Activated naive CD4-positive, alpha-beta T cell (primary cell): Measurements from ENCODE around the gene MAN1C1.
A peak's percentile ranks its signal among the peaks of the same experiment; 100 is the strongest.

ENCODE experiments used
- DNase-seq, 4 experiments: peaks; one replicate each; lab custom pipeline; 2025; lab: John Stamatoyannopoulos, UW

MAN1C1 gene

GRCh38 chr1:25765136-25765922 is 148.7 kb downstream of the MAN1C1 start:
- no peak for DNase-seq

- DNase-seq = no peak
Observed at GRCh38 chr1:25765923-25766589, 149.5 kb downstream of the MAN1C1 start.

DNA sequence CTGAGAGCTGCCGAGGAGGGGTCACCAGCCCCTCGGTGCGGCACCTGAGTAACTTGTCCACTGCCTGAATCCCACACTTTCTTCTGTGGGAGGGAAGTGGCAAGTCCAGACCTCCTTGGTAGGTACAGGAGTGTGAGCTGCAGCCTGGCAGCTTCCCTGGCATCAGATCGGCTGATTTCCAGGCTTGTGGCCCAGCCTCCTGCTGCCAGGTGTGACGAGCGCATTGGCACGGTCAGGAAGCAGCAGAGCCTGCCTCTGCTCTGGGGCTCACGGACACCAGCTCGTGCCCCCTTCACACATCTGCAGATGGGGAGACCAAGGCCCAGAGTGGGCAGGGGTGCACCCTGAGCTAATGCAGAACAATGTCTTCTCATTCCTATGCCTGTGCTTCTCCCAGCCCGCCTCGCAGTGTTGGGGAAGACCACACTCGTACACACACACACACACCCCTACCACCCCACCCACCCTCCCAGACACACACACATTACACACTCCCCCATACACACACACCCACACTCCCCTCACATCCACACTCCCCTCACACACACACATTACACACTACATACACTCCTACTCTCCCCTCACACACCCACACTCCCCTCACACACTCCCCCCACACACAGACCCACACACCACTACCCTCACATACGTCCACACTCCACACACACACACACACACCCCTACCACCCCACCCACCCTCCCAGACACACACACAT is 150.3 kb downstream of the MAN1C1 start:
- no peak for DNase-seq

DNA sequence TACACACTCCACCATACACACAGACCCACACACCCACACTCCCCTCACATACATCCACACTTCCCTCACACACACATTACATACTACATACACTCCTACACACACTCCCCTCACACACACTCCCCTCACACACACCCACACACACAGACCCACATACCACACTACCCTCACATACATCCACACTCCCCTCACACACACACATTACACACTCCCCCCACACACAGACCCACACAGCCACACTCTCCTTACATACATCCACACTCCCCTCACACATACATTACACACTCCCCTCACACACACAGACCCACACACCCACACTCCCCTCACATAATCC is 150.8 kb downstream of the MAN1C1 start:
- no peak for DNase-seq

DNA sequence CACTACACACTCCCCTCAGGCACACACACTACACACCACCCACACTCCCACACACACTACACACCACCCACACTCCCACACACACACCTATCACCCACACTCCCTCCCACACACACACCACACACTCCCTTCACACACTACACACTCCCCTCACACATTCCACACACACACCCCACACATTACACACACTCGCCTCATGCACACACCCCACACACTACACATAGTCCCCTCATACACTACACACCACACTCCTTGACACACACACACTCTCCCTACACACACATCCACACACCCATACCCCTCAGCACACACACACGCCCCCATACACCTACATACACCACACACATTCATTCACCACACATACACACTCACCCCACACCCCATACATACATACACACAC is 152.4 kb downstream of the MAN1C1 start:
- DNase-seq = no peak

- no peak for DNase-seq
Observed at GRCh38 chr1:25769625-25770383, 153.2 kb downstream of the MAN1C1 start.

DNA sequence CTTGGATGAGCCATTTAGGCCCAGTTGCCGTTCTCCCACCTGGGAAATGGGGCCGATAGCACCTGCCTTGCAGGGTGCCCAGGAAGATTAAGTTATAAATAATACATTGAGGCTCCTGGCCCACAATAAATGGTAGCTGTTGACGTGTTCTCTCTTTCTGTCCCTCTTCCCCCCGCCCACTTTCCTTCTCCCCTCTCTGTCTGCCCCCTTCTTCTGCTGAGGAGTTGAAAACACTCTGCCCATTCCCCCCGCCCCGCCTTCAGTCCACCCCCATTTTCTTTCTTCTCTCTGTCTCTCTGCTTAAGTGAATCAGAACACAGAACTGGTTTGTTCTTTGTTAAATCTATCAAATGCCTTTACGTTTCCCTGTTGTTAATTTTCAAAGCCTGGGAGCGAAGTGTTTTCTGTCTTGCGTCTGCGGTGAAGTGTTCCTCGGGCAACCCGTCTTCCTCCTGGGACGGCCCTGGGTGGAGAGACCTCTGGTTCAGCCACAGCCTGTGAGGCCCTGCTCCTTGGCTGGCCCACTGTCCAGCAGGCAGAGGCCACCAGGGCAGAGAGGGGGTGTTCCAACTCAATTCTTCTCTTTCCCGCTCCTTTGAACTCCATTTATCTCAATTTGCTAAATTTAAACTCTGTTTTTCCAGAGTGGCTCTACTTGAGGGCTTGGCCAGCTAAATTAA is 154.1 kb downstream of the MAN1C1 start:
- no peak for DNase-seq

DNA sequence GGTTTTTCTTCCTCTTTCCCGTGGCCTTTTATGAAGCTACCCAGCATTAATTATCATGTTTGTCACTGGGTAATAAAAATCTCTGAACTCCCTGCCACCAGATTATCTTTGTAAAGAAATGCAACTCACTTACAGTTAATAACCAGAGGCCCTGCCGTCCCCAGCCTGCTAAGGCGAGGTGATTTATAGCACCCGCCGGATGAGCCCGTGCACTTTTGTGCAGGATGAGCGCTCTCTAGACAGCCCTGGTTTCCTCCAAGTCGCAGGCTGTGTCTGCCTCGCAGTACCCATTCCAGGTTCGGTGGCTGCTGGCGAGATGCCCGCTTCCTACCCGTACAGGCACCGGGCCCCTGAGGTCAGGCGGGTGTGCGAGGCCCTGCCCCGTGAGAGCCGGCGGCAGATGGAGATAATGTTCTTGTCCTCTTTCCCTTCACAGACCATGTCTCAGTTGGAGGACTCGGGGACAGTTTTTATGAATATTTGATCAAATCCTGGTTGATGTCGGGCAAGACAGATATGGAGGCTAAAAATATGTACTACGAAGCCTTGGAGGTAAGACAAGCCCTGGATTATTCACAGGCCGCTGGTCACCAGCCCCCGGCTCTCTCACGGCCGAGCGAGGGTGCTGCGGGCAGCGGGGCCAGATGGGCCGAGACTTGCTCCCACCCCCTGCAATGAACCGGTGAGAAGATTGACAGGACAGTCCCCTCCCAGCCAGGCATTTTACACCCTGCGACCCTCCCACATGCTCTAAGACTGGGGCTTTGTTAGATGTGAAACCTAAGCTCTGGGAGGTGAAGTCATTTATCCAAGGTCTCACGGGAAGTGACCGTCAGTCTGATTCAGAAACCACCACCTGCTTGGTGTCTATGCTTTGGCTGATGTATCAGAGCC is 154.9 kb downstream of the MAN1C1 start:
- DNase-seq = peak in 2 of 4 experiments; percentile 40 to 60

- no peak for DNase-seq
Observed at GRCh38 chr1:25772164-25772563, 155.6 kb downstream of the MAN1C1 start.

- DNase-seq = no peak
Observed at GRCh38 chr1:25772692-25773245, 156.2 kb downstream of the MAN1C1 start.

DNA sequence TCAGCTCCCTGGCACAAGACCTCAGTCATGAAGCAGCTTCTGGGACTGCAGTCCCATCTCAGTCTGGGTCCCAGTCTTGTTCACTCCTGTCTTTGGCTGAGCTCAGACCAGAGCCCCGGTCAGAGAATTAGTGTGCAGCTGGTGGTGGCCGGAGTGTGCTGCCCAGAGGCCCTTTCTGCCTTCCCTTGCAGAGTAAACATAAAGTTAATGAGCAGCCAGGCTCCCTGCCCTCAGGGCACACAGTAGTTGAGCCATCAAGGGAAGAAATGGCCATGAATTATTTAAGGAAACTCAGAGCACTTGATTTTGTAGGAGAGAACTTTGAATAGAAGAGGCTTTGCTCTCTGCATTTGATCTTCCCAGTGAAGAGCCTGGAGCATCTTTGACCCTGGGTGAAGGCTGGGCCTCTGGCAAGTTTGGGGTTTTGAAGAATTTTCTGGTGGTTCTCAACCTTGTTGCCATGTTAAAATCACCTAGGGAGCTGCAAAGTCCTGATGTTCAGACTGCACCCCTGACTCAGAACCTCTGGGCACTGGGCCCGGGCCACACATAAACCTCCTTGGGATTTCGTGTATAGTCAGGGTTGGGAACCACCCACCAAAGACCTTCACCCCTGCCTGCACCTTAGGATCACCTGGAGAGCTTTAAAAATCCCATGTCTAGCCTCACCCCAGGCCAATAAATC is 157.0 kb downstream of the MAN1C1 start:
- no peak for DNase-seq

DNA sequence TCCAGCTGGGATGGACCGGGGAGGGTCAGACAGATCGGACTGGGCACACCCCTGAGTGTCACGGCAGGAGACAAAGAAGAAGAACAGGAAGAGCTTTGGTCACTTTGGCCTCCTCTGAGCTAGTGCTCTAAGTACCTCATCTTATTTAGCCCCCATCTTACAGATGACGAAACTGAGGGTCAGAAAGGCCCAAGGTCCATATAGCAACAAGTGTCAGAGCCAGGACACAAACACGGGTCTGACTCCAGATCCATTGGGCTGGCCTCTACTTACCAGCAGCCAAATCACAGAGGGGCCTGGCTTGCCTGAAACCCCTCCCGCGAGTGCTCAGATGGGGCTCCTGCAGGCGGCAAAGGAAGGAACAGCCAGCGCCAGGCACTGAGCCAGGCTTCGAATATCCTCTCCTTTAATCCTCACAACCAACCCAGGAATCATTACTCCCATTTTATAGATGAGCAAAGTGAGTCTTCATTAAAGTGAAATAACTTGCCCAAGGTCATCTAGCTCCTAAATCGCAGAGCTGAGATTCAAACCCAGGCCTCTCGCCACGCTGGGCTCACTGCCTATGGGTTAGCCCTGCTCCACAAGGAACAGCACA is 157.7 kb downstream of the MAN1C1 start:
- DNase-seq = no peak

DNA sequence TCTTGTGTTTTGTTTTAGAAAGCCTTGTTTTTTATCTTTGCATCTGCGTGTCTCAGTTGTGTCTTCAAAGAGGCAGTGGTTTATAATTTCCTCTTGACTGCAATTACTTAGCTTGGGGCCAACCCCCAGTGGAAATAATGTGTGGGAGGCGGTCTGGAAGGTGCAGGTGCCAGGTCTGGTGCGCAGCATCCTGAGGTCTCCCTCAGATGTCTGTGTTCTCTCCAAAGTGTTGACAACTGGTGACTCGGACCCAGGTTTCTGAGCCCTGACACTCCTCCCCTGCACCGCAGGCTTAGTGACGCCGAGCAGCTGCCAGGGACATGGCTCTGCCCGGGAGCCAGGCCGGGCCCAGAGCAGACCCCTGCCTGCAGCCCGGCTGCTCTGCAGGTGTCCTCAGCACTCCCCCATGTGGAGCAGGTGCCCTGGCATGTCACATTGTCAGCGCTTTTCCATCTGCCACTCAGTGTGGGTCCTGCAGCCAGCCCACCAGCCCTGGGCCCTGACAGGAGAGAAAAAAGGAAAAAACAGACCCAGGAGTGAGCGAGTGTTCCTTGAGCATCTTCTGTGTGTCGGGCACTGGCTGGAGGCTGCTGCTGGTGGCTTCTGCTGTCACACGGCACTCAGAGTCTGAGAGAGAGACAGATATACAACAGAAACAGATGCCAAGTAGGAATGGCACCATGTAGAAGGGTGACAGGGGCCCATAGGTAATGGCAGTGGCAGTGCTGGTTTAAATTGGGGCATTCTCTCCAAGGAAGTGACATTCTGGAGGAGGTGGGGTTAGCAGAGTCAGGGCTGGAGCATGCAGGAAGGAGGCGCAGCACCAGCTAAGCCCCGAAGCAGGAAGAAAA is 158.6 kb downstream of the MAN1C1 start:
- DNase-seq = peak in 3 of 4 experiments; percentile 50 to 66 (median 64)

DNA sequence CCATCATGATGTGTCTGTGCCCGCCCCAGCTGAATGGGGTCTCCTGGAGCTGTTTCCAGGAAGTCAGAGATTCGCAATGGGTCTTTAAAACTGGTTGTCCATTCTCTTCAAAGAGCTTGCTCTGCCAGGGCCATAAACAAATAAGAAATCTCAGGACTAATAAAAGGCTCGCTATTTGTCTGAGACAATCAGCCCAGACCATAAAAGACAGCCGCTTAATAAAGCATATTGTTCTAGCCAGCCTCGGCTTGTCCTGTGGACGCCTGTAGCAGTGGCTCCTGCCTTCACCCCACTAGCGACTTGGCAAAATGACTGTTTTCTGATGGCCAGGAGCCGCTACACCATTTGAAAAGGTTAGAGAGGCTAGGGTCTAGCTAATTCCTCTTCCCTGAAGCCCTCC is 162.8 kb downstream of the MAN1C1 start:
- no peak for DNase-seq

- no peak for DNase-seq
Observed at GRCh38 chr1:25779894-25780293, 163.3 kb downstream of the MAN1C1 start.

DNA sequence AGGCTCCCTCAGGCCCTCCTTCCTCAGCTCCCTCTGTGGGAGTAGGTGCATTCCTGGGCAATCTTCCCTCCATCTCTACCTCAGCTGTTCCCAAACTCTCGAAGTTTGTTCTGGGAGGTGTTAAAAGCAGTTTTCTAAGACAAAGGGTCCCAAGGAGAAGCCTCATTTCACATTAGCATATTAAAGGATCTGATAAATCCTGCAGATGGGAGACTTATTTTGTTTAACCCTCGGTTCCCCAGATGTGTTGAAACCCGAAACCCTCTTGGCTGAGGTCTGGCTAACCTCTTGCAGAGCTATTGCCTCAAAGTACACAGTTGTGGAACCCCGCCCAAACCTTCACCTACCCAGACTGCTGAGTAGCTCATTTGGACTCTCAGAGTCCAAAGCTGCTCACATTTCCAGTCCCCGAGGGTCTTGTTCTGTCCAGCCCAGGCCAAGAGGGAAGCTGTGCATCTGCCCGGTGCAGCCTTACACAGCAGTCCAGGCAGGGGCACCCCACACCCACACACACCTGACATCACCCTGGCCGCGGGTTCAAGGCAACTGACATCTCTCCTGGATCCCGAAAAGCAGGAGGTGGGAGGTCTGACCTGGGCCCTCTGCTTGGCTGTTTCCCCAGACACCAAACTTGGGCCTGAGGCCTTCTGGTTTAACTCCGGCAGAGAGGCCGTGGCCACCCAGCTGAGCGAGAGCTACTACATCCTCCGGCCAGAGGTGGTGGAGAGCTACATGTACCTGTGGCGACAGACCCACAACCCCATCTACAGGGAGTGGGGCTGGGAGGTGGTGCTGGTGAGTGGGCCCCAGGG is 163.9 kb downstream of the MAN1C1 start:
- no peak for DNase-seq

DNA sequence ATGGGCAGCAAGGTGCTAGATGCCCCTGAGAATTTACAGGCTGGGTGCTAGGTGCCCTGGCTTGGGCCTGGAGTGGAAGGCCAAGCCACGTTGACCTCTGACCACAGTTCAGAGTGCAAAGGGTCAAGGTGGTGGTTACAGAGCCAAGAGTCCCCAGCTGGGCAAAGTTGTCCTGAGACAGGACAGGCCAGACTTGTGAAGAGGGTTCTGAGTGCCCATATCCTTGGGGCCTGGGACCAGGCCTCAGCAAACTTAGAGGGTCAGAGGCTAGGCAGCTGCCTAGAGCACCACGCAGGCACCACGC is 164.5 kb downstream of the MAN1C1 start:
- no peak for DNase-seq
